Ramos (cell line): Measurements from ENCODE around the gene SHISAL1.

ENCODE experiments used
- in situ Hi-C: fragments of 300-500 bp; cut with MboI; formaldehyde crosslinking; loops from one replicate; pipeline ENCODE4 v1.14.3; 2022; ENCODE audit warnings: low sequenced_read_pairs; ENCODE audit not compliant: unreplicated experiment

The SHISAL1 gene

DNA sequence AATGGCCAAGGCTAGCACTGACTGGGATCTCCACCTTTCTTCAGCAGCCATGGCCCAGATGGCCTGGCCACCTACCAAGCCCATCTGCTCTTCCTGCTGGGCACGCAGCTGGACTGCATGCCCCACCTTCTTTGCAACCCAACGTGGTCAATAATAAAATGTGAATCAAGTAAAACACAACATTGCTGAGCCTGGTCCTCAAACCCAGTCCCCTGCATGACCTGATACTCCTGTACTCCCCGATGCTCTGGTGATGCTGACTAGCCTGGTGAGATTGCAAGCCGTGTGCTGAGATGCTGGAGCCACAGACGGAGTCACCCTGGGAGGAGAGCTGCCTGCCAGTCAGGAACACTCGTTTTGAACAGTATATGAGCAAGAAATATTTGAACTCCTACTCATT, 98.0 kb downstream of the SHISAL1 start:
- in situ Hi-C loops = no loop called here

DNA sequence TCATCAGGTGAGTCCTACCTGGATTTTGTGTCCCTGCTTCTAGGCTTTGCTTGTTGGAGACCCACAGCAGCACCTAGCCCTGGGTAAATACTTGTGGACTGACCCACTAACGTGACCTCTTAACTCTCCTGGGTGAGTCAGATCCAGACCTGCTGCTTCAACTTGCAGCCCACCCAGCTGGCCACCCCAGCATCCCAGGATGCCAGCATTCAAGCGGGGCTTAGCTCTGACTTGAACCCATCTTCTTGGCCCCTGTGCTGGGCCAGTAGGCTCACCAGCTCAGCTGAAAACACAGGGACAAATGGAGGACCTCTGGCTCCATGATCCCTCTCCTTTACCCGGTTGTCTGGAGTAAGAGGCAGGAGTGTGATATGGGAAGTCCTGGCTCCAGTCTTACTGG, 98.6 kb downstream of the SHISAL1 start:
- in situ Hi-C loops = no loop called here

- in situ Hi-C loops = no loop called here
Measured at GRCh38 chr22:44213489-44214043, 99.2 kb downstream of the SHISAL1 start.

DNA sequence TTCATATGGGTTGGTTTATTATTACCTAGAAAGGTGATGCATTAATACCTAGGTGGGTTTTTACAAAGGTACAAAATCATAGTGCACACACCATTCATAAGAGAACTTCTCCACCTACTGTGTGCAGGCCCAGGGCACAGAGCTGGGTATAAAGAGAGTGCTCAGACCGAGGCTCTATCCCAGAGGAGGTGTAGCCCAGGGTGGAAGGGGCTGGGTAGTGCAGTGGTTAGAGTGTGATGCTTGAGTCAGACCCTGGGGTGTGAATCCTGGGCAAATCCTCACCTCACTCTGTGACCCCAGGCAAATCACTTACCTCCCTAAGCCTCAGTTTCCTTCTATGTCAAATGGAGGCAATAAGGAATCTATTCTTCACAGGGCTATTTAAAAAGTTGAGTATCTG, 99.8 kb downstream of the SHISAL1 start:
- in situ Hi-C loops = no loop called here

- in situ Hi-C loops = no loop called here
Measured at GRCh38 chr22:44211946-44212930, 100.5 kb downstream of the SHISAL1 start.

GRCh38 chr22:44211256-44211945, 101.3 kb downstream of the SHISAL1 start:
- in situ Hi-C loops = no loop called here

DNA sequence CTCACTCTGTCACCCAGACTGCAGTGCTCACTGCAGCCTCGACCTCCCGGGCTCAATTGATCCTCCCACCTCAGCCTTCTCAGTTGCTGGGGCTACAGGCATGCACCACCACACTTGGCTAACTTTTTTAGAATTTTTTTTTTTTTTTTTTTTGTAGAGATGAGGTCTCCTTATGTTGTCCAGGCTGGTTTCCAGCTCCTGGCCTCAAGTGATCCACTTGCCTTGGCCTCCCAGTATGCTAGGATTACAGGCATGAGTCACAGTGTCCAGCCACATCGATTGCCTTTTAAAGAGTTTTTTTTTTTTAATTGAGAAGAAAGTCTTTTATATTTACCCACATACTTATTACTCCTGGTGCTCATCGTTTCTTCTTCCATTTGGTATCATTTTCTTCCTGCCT, 102.0 kb downstream of the SHISAL1 start:
- in situ Hi-C loops = no loop called here

- in situ Hi-C loops = no loop called here
Measured at GRCh38 chr22:44209343-44209742, 103.4 kb downstream of the SHISAL1 start.

DNA sequence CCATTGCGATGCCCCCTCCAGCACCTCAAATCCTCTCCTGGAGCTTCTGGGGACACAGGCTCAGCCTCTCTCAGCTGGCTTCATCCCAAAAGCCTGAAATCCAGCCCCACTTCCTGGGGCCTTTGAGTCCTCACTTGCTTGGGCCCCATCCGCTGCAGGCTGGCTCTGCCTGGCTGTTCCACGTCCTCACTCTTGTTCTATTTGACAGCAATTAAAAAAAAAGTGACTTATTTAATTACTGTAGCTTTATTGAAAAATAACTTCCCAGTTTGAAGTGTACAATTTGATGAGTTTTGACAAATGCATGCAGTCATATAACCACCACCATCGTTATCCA, 104.8 kb downstream of the SHISAL1 start:
- in situ Hi-C loops = no loop called here

GRCh38 chr22:44207173-44207980, 105.4 kb downstream of the SHISAL1 start:
- in situ Hi-C loops = no loop called here

- in situ Hi-C loops = no loop called here
Measured at GRCh38 chr22:44206696-44207095, 106.1 kb downstream of the SHISAL1 start.

DNA sequence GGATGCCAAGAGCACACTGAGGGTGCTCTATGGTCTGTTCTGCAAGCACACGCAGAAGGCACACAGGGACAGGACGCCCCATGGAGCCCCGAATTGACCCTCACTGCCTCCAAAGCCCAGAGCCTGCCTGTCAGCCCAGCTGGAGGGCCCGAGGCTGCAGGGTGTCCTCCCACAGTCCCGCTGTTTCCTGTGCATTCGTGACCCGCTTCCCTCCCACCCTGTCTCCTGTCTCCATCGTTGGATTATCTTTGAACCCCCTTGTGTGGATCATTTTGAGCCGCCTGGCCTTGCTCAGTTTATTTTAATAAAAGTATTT, 106.5 kb downstream of the SHISAL1 start:
- in situ Hi-C loops = no loop called here

DNA sequence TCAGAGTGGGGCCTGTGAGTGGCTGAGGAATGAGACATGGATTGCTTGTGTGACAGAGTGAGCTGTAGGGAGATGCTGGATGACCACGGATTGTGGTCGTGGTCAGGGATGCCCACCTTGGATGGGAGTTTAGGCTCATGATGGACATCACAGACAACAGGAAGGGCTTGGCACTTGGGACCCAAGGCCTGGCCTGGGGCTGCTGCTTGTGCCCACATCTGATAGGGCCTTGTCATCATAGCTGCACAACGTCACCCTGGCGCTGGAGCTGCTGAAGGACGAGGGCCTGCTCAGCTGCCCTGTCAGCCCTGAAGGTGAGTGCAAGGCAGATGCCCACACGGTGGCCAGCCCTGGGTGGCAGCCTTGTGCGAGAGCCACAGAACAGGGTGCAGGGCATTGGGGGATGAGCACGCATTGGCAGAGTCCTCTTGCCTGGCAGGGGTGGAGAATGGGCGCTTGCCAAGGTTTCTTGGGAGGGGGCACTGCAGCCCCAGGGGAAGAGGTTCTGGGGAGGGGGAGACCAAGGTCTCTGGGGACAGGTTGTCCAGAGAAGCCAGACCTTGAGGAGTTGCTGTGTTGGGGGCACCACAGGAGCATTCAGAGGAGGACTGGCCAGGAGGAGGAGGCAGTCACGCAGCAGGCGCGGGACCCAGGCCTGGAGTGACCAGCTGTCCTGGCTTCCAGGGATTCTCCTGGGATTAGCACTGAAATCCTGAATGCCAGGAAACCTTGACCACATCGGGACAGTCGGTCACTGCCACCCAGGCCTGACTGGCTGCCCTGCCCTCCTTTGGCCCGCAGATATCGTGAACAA, 107.0 kb downstream of the SHISAL1 start:
- in situ Hi-C loops = no loop called here

DNA sequence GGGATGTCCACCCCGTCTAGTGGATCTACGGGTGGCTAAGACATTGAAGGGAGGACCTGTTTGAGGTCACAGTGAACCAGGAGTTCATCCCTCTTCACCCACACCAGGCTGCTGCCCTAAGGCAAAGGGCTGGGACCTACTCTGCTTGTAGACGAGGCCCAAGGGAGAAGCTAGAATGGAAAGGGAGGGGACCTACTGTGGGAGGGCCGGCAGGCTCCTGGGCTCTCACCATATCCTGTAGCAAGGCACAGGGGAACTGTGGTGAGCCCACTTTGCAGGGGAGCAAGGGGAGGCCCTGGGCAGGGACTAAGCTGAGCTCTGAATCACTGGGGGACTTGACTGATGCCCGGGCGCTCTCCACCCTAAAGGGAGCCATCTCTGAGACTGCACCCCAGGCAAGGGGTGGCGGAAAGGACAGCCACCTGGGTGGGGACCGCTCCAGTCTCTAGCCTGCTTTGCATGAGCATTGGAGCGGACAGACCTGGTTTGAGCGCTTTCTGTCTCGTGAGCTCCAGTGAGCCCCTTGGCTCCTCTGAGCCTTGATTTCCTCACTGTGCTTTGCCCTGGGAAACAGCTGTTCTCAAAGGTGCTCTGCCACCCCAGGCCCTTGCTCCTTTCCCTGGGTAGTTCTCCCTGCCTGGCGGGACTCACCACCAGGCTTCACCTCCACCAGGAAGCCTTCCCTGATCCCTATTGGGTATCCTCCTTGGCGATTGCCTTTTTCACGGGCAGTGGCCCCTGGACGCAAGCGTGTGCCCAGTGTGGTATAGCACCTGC, 107.8 kb downstream of the SHISAL1 start:
- in situ Hi-C loops = no loop called here

DNA sequence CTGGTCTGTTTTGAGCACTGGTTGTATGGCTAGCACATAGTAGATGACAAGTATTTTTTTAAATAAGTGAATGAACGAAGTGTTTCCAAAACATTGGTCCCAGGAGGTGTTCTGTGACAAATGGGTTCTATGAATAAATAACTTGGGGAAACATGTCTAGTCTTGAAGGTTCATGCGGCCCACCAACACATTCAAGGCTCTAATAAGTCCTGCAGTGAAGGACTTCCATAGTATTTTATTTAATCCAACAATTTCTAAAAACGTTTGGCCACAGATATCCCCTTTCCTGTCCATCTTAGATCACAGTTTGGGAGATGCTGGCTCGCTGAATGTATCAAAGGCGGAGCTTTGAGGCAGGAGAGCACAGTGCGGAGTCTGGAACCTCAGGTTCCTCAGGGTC, 109.5 kb downstream of the SHISAL1 start:
- in situ Hi-C loops = no loop called here

GRCh38 chr22:44202261-44202789, 110.4 kb downstream of the SHISAL1 start:
- in situ Hi-C loops = no loop called here

GRCh38 chr22:44201665-44202064, 111.1 kb downstream of the SHISAL1 start:
- in situ Hi-C loops = no loop called here

GRCh38 chr22:44200855-44201550, 111.7 kb downstream of the SHISAL1 start:
- in situ Hi-C loops = no loop called here
